Measurements from ENCODE around the gene EMILIN2. TPM values are rescaled to one million over a fixed set of nuclear protein-coding genes. Genes with fewer than 3 reads are reported as not detected.

Gene EMILIN2
- total RNA-seq, 1 donor from 2014 or later, result 8.7 TPM

GRCh38 chr18:2811416-2811815 lies 35.4 kb upstream of the EMILIN2 start:
- Mint-ChIP-seq H3K27ac (no peak overlapping the region), H3K4me1 (ENCODE audit: low read depth) (no peaks in the 10 kb centered on the region), H3K9me3 (ENCODE audit: low read depth) (peaks cover 39% of the 10 kb centered on the region), H3K27me3 (no peaks in the 10 kb centered on the region), H3K36me3 (ENCODE audit: insufficient read depth) (peaks cover 6% of the 10 kb centered on the region), H3K4me3 (ENCODE audit: low read depth) (no peak overlapping the region)
- DNase-seq (ENCODE audit: low spot score, unreplicated experiment), result no peak
- no peak for TF ChIP-seq CTCF (IDR thresholded peaks at IDR 0.05; ENCODE audit: unreplicated experiment)

DNA sequence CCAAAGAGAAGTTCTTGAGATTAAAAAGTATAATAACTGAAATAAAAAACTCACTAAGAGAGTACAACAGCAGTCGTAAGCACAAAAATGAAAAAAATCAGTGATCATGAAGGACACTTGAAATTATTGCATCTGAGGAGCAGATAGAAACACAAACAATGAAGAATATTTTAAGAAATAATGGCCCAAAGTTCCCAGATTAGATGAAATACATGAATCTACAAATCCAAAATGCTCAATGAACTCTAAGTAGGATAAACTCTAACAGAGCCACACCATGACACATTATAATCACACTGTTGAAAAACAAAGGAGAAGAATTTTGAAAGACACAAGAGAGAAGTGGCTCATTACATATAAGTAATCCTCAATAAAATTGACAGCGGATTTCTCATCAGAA lies 31.9 kb upstream of the EMILIN2 start:
- no peak for TF ChIP-seq CTCF (IDR thresholded peaks at IDR 0.05; ENCODE audit: unreplicated experiment)
- Mint-ChIP-seq H3K27ac (no peak overlapping the region), H3K4me3 (ENCODE audit: low read depth) (no peak overlapping the region), H3K27me3 (no peaks in the 10 kb centered on the region), H3K36me3 (ENCODE audit: insufficient read depth) (peaks cover 1% of the 10 kb centered on the region), H3K4me1 (ENCODE audit: low read depth) (no peaks in the 10 kb centered on the region), H3K9me3 (ENCODE audit: low read depth) (peaks cover 42% of the 10 kb centered on the region)
- DNase-seq (ENCODE audit: low spot score, unreplicated experiment), result no peak

- Mint-ChIP-seq H3K4me1 (ENCODE audit: low read depth) (no peaks in the 10 kb centered on the region), H3K36me3 (ENCODE audit: insufficient read depth) (peaks cover 1% of the 10 kb centered on the region), H3K9me3 (ENCODE audit: low read depth) (peaks cover 25% of the 10 kb centered on the region), H3K27ac (no peak overlapping the region), H3K4me3 (ENCODE audit: low read depth) (no peak overlapping the region), H3K27me3 (no peaks in the 10 kb centered on the region)
- DNase-seq (ENCODE audit: low spot score, unreplicated experiment), result no peak
- no peak for TF ChIP-seq CTCF (IDR thresholded peaks at IDR 0.05; ENCODE audit: unreplicated experiment)
These were observed 28.5 kb upstream of the EMILIN2 start for GRCh38 chr18:2818281-2818680.

- H3K36me3 Mint-ChIP-seq (ENCODE audit: insufficient read depth), result peaks cover 1% of the 10 kb centered on the region
- no peak for DNase-seq (ENCODE audit: low spot score, unreplicated experiment)
- no peak overlapping the region for H3K27ac Mint-ChIP-seq
- H3K9me3 Mint-ChIP-seq (ENCODE audit: low read depth), result peaks cover 13% of the 10 kb centered on the region
- no peak overlapping the region for H3K4me3 Mint-ChIP-seq (ENCODE audit: low read depth)
- no peaks in the 10 kb centered on the region for H3K27me3 Mint-ChIP-seq
- no peak for TF ChIP-seq CTCF (IDR thresholded peaks at IDR 0.05; ENCODE audit: unreplicated experiment)
- H3K4me1 Mint-ChIP-seq (ENCODE audit: low read depth), result no peaks in the 10 kb centered on the region
These were observed 25.1 kb upstream of the EMILIN2 start for GRCh38 chr18:2821695-2822094.

- no peaks in the 10 kb centered on the region for H3K27me3 Mint-ChIP-seq
- no peak for TF ChIP-seq CTCF (IDR thresholded peaks at IDR 0.05; ENCODE audit: unreplicated experiment)
- peaks cover 13% of the 10 kb centered on the region for H3K9me3 Mint-ChIP-seq (ENCODE audit: low read depth)
- no peak overlapping the region for H3K27ac Mint-ChIP-seq
- H3K4me1 Mint-ChIP-seq (ENCODE audit: low read depth), result no peaks in the 10 kb centered on the region
- no peak overlapping the region for H3K4me3 Mint-ChIP-seq (ENCODE audit: low read depth)
- peaks cover 1% of the 10 kb centered on the region for H3K36me3 Mint-ChIP-seq (ENCODE audit: insufficient read depth)
- DNase-seq (ENCODE audit: low spot score, unreplicated experiment), result no peak
These were observed 24.4 kb upstream of the EMILIN2 start for GRCh38 chr18:2822213-2822921.
